MCF 10A (cell line): ENCODE data around the gene CERS6. TPM values are rescaled to one million over a fixed set of nuclear protein-coding genes. Genes with fewer than 3 reads are reported as not detected.

Experiments
- BruUV-seq: library from RNA; stranded (reverse); fragments of 400-500 nt; replicated peaks from 2 replicates; lab custom pipeline; 2021; lab: Mats Ljungman, UMichigan
- CTCF ChIA-PET: fragments of 300-600 bp; sonication (Branson Sonifier 250); formaldehyde crosslinking; extraction: SDS; loops from one replicate; lab custom pipeline; 2021; ENCODE audit warnings: antibody characterized with exemption, inconsistent platforms; lab: Yijun Ruan, JAX
- POLR2A ChIA-PET: fragments of 300-600, 350-650 bp; sonication (Branson Sonifier 250); formaldehyde crosslinking; extraction: SDS; loops from one replicate; lab custom pipeline; 2020; ENCODE audit warnings: antibody characterized with exemption, inconsistent platforms; lab: Yijun Ruan, JAX
- DNase-seq: peaks from one replicate; pipeline ENCODE4 v3.0.0-alpha.2; 2018; ENCODE audit not compliant: unreplicated experiment
- H3K27ac Mint-ChIP-seq: one replicate; pipeline ENCODE4 v1.8.0; 2022; ENCODE audit warnings: mild to moderate bottlenecking, low read depth, mixed read lengths; ENCODE audit not compliant: unreplicated experiment
- H3K27me3 Mint-ChIP-seq: one replicate; pipeline ENCODE4 v1.8.0; 2022; ENCODE audit warnings: mixed read lengths; ENCODE audit not compliant: insufficient read depth, unreplicated experiment
- H3K36me3 Mint-ChIP-seq: one replicate; pipeline ENCODE4 v1.8.0; 2022; ENCODE audit warnings: mild to moderate bottlenecking, moderate library complexity, mixed read lengths; ENCODE audit not compliant: insufficient read depth, unreplicated experiment
- H3K4me1 Mint-ChIP-seq: one replicate; pipeline ENCODE4 v1.8.0; 2022; ENCODE audit warnings: mixed read lengths; ENCODE audit not compliant: insufficient read depth, unreplicated experiment
- H3K4me3 Mint-ChIP-seq: one replicate; pipeline ENCODE4 v1.8.0; 2022; ENCODE audit warnings: mild to moderate bottlenecking, moderate library complexity, mixed read lengths; ENCODE audit not compliant: unreplicated experiment
- H3K9me3 Mint-ChIP-seq: one replicate; pipeline ENCODE4 v1.8.0; 2022; ENCODE audit warnings: mixed read lengths; ENCODE audit not compliant: unreplicated experiment
- intact Hi-C: fragments of 100-400 bp; cut with micrococcal nuclease; formaldehyde crosslinking; loops from 2 replicates; pipeline ENCODE4 v1.14.1; 2022
- total RNA-seq: library from RNA; stranded (reverse); gene quantifications from 2 replicates; pipeline ENCODE4 v1.2.3, GENCODE V29; 2022
- TF ChIP-seq, protein P1 (sequence below): fragments of 200-600 bp; IDR thresholded peaks from one replicate; pipeline ENCODE4 v1.8.0; 2022; ENCODE audit warnings: antibody characterized with exemption, mild to moderate bottlenecking; ENCODE audit not compliant: unreplicated experiment

CERS6 gene
- total RNA-seq, 1 experiment from 2014 or later: 27.4 TPM

- no peak for DNase-seq
- TF ChIP-seq, protein P1, sequence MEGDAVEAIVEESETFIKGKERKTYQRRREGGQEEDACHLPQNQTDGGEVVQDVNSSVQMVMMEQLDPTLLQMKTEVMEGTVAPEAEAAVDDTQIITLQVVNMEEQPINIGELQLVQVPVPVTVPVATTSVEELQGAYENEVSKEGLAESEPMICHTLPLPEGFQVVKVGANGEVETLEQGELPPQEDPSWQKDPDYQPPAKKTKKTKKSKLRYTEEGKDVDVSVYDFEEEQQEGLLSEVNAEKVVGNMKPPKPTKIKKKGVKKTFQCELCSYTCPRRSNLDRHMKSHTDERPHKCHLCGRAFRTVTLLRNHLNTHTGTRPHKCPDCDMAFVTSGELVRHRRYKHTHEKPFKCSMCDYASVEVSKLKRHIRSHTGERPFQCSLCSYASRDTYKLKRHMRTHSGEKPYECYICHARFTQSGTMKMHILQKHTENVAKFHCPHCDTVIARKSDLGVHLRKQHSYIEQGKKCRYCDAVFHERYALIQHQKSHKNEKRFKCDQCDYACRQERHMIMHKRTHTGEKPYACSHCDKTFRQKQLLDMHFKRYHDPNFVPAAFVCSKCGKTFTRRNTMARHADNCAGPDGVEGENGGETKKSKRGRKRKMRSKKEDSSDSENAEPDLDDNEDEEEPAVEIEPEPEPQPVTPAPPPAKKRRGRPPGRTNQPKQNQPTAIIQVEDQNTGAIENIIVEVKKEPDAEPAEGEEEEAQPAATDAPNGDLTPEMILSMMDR: no peak
- ChIA-PET POLR2A (no interaction called here), CTCF (interaction anchor here (0.9 to 1.1 kb wide), 2 partner anchors 36 to 149 kb away, joined by 4 to 5 read pairs; no protein-coding TSS in a partner anchor)
- intact Hi-C loops: no loop called here
- H3K27me3 Mint-ChIP-seq: no peaks in the 10 kb centered on the region
- peaks cover 5% of the 10 kb centered on the region for H3K4me1 Mint-ChIP-seq
- H3K9me3 Mint-ChIP-seq: no peaks in the 10 kb centered on the region
- no peak overlapping the region for H3K4me3 Mint-ChIP-seq
- H3K27ac Mint-ChIP-seq: no peak overlapping the region
- no TSS peak for BruUV-seq
- peaks cover 45% of the 10 kb centered on the region for H3K36me3 Mint-ChIP-seq
Observed at GRCh38 chr2:168770796-168771195, 314.7 kb downstream of the CERS6 start.

GRCh38 chr2:168772704-168773103 lies 316.6 kb downstream of the CERS6 start:
- POLR2A ChIA-PET: interaction anchor here (1.0 kb wide), 1 partner anchor 31 kb away, joined by 3 read pairs; no protein-coding TSS in a partner anchor
- Mint-ChIP-seq H3K4me1 (no peaks in the 10 kb centered on the region), H3K36me3 (peaks cover 35% of the 10 kb centered on the region), H3K27me3 (no peaks in the 10 kb centered on the region), H3K27ac (no peak overlapping the region), H3K4me3 (no peak overlapping the region), H3K9me3 (no peaks in the 10 kb centered on the region)
- no peak for DNase-seq
- TF ChIP-seq, protein P1: no peak
- BruUV-seq: no TSS peak
- CTCF ChIA-PET: interaction anchor here (0.7 to 2.8 kb wide), 11 partner anchors 9 to 883 kb away, joined by 3 to 15 read pairs (median 4); no protein-coding TSS in a partner anchor
- intact Hi-C loops: loop anchor here (1.0 kb wide), 1 partner anchor 148 kb away; no protein-coding TSS in a partner anchor

- H3K4me3 Mint-ChIP-seq: no peak overlapping the region
- H3K27me3 Mint-ChIP-seq: no peaks in the 10 kb centered on the region
- ChIA-PET POLR2A (no interaction called here), CTCF (interaction anchor here (0.6 to 2.8 kb wide), 11 partner anchors 9 to 882 kb away, joined by 3 to 15 read pairs (median 4); no protein-coding TSS in a partner anchor)
- H3K27ac Mint-ChIP-seq: no peak overlapping the region
- peaks cover 31% of the 10 kb centered on the region for H3K36me3 Mint-ChIP-seq
- no peaks in the 10 kb centered on the region for H3K4me1 Mint-ChIP-seq
- no TSS peak for BruUV-seq
- no peaks in the 10 kb centered on the region for H3K9me3 Mint-ChIP-seq
- intact Hi-C loops: loop anchor here (1.0 kb wide), 1 partner anchor 147 kb away; no protein-coding TSS in a partner anchor
- DNase-seq: no peak
- TF ChIP-seq, protein P1: no peak
Observed at GRCh38 chr2:168773128-168773527, 317.1 kb downstream of the CERS6 start.

DNA sequence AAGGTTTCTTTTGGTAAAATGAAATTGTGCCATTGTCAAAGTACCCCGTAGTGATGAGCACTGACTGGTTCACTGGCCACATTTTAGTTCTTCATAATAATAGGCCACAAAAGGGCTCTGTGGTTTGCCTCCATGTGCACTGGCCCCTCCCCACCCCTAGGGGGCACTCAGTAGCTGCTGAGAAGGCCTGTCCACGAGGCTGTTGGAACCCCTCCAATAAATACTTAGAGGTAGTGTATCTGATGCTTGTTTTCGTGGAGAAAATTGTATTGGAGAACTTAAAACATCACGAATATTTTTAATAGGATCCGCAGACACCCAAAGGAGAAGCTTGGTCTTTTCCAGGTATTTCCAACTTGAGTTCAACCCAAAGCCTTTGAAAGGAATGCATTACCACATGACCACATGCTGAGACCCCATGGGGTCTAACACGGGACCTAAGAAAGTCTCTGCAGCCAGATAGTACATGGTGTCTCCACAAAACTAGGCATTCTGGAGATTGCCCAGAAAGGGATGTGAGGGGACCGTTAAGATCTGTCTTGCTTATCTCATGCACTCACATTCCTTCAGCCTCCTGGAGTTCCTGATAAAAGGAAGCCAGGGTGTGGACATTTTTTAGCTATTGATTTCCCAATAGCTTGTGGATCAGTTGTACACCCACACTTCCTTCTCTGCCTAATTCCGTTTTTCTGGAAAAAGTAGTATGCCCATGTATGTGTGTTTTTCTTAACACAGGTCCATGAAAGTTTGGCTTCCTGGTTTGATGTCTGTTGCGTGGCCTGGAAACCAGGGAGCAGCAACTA lies 317.8 kb downstream of the CERS6 start:
- ChIA-PET CTCF (interaction anchor here (0.6 to 2.8 kb wide), 15 partner anchors 9 to 623 kb away, joined by 3 to 15 read pairs (median 3); no protein-coding TSS in a partner anchor), POLR2A (interaction anchor here (0.6 kb wide), 1 partner anchor 112 kb away, joined by 3 read pairs; no protein-coding TSS in a partner anchor)
- H3K27ac Mint-ChIP-seq: no peak overlapping the region
- no peaks in the 10 kb centered on the region for H3K27me3 Mint-ChIP-seq
- BruUV-seq: no TSS peak
- peaks cover 25% of the 10 kb centered on the region for H3K36me3 Mint-ChIP-seq
- peak; percentile 79 for DNase-seq
- TF ChIP-seq, protein P1: peak; percentile 72
- H3K9me3 Mint-ChIP-seq: no peaks in the 10 kb centered on the region
- H3K4me1 Mint-ChIP-seq: no peaks in the 10 kb centered on the region
- intact Hi-C loops: loop anchor here (1.0 kb wide), 1 partner anchor 146 kb away; no protein-coding TSS in a partner anchor
- H3K4me3 Mint-ChIP-seq: no peak overlapping the region
